GM23248 (cell line): ENCODE data around the gene ZFP69. TPM values are rescaled to one million over a fixed set of nuclear protein-coding genes. Genes with fewer than 3 reads are reported as not detected.

ENCODE experiments used
- DNase-seq: peaks from one replicate; pipeline ENCODE4 v3.0.0-alpha.2; 2015
- H2AFZ ChIP-seq: fragments of 200-600 bp; sonication (generic); 2 replicates; pipeline ENCODE4 v1.6.1; 2016; ENCODE audit warnings: antibody characterized with exemption
- H3F3A ChIP-seq: fragments of 200-600 bp; sonication (generic); 2 replicates; pipeline ENCODE4 v1.6.1; 2016; ENCODE audit warnings: mild to moderate bottlenecking, antibody characterized with exemption, mixed run types; ENCODE audit not compliant: insufficient read depth
- H3K27ac ChIP-seq: fragments of 200-600 bp; sonication (generic); 2 replicates; pipeline ENCODE4 v1.5.1; 2016; ENCODE audit warnings: mild to moderate bottlenecking
- H3K27me3 ChIP-seq: fragments of 200-600 bp; sonication (generic); replicated peaks from 2 replicates; pipeline ENCODE4 v1.6.1; 2016; ENCODE audit warnings: mild to moderate bottlenecking; ENCODE audit not compliant: insufficient read depth
- H3K36me3 ChIP-seq: fragments of 200-600 bp; sonication (generic); 2 replicates; pipeline ENCODE4 v1.6.1; 2016; ENCODE audit warnings: low read depth, mild to moderate bottlenecking
- H3K4me1 ChIP-seq: fragments of 200-600 bp; sonication (generic); 2 replicates; pipeline ENCODE4 v1.6.1; 2016; ENCODE audit warnings: mild to moderate bottlenecking; ENCODE audit not compliant: insufficient read depth
- H3K4me2 ChIP-seq: fragments of 200-600 bp; sonication (generic); one replicate; pipeline ENCODE4 v1.6.1; 2016; ENCODE audit warnings: mild to moderate bottlenecking; ENCODE audit not compliant: unreplicated experiment
- H3K4me3 ChIP-seq: fragments of 200-600 bp; sonication (generic); 2 replicates; pipeline ENCODE4 v1.5.1; 2016; ENCODE audit warnings: mild to moderate bottlenecking
- H3K79me2 ChIP-seq: fragments of 200-600 bp; sonication (generic); 2 replicates; pipeline ENCODE4 v1.6.1; 2016; ENCODE audit warnings: mild to moderate bottlenecking; ENCODE audit not compliant: insufficient read depth
- H3K9ac ChIP-seq: fragments of 200-600 bp; sonication (generic); 2 replicates; pipeline ENCODE4 v1.6.1; 2016; ENCODE audit warnings: mild to moderate bottlenecking
- H3K9me2 ChIP-seq: fragments of 200-600 bp; sonication (generic); 2 replicates; pipeline ENCODE4 v1.6.1; 2016; ENCODE audit warnings: mixed run types, mild to moderate bottlenecking, moderate library complexity; ENCODE audit not compliant: insufficient read depth
- H3K9me3 ChIP-seq: fragments of 200-600 bp; sonication (generic); one replicate; pipeline ENCODE4 v1.6.1; 2017; ENCODE audit warnings: low read depth
- H4K20me1 ChIP-seq: fragments of 200-600 bp; sonication (generic); 2 replicates; pipeline ENCODE4 v1.6.0; 2016; ENCODE audit not compliant: insufficient read depth
- EZH2 ChIP-seq: fragments of 200-600 bp; sonication (generic); IDR thresholded peaks from 2 replicates; pipeline ENCODE4 v1.6.1; 2018; ENCODE audit warnings: antibody characterized with exemption, mild to moderate bottlenecking; ENCODE audit not compliant: insufficient read depth, poor library complexity, severe bottlenecking
- EZH2phosphoT487 ChIP-seq: fragments of 200-600 bp; sonication (generic); IDR thresholded peaks from 2 replicates; pipeline ENCODE4 v1.6.1; 2018; ENCODE audit warnings: antibody characterized with exemption, moderate library complexity, mild to moderate bottlenecking, low read depth; ENCODE audit not compliant: insufficient read depth
- WGBS, 2 experiments: methylation state at CpG; one replicate each; pipeline ENCODE4 v1.1.6; 2015 to 2017; ENCODE audit warnings: low lambda C conversion rate in 2 of 2, low coverage in 1 of 2; ENCODE audit errors: missing lambda C conversion rate in 2 of 2; 5-methylcytosine and 5-hydroxymethylcytosine counted together
- in situ Hi-C: fragments of 300-500 bp; cut with MboI; formaldehyde crosslinking; loops from 2 replicates; pipeline ENCODE4 v1.15.0; 2020
- polyA plus RNA-seq: library from polyadenylated mRNA; unstranded; fragments of >200 nt; fragmentation: Nextera tagmentation; extraction: Ambion mirVana; gene quantifications from 2 replicates; pipeline ENCODE4 v1.2.1, GENCODE V29; 2016
- total RNA-seq: library from RNA; depleted of rRNA; stranded (reverse); fragments of >200 nt; shearing (Covaris generic); gene quantifications from 2 replicates; pipeline ENCODE4 v1.2.3, GENCODE V29; 2014

Gene ZFP69
- total and polyA plus RNA-seq, 2 experiments from 2014 or later = 1.9 to 3.8 TPM

DNA sequence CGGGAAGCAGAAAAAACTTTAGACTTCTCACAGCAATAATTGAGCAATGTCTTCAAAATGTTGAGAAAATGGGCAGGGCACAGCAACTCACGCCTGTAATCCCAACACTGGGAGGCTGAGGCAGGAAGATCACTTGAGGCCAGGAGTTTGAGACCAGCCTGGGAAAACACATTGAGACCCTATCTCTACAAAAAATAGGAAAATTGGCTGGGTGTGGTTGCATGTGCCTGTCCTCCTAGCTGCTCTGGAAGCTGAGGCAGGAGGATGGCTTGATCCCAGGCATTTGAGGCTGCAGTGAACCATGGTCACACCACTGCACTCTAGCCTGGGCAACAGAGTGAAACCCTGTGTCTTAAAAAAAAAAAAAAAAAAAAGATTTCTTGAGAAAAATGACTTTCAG, 7.8 kb upstream of the ZFP69 start:
- DNase-seq = no peak
- no peaks in the 10 kb centered on the region for H3K9me2 ChIP-seq
- no peaks in the 10 kb centered on the region for H4K20me1 ChIP-seq
- peaks cover 22% of the 10 kb centered on the region for H3K9me3 ChIP-seq
- H3F3A ChIP-seq = no peaks in the 10 kb centered on the region
- H3K27me3 ChIP-seq = no peaks in the 10 kb centered on the region
- in situ Hi-C loops = no loop called here
- H3K27ac ChIP-seq = no peak overlapping the region
- WGBS, 2 experiments = 64 to 78% methylated on average over 2 of the region's 2 CpGs
- no peak overlapping the region for H3K4me3 ChIP-seq
- no peaks in the 10 kb centered on the region for H3K79me2 ChIP-seq
- no peaks in the 10 kb centered on the region for H3K4me1 ChIP-seq
- no peak overlapping the region for H2AFZ ChIP-seq
- H3K4me2 ChIP-seq = no peak overlapping the region
- H3K9ac ChIP-seq = no peak overlapping the region
- H3K36me3 ChIP-seq = peaks cover 31% of the 10 kb centered on the region
- TF ChIP-seq EZH2phosphoT487 (no peak), EZH2 (no peak)

- Histone ChIP-seq H3K27ac (no peak overlapping the region), H3K4me1 (peaks cover 4% of the 10 kb centered on the region; the same call in 1 of the 2 replicates), H3K27me3 (no peaks in the 10 kb centered on the region), H3K4me3 (no peak overlapping the region), H3K79me2 (no peaks in the 10 kb centered on the region), H2AFZ (no peak overlapping the region), H3K9ac (no peak overlapping the region), H3K9me3 (peaks cover 4% of the 10 kb centered on the region), H3K36me3 (no peaks in the 10 kb centered on the region), H3K4me2 (no peak overlapping the region), H3F3A (0 out of 2 replicates have a peak, but pooled peaks cover 6% of the 10 kb centered on the region), H3K9me2 (no peaks in the 10 kb centered on the region), H4K20me1 (no peaks in the 10 kb centered on the region)
- 75 to 78% methylated on average over 2 of the region's 2 CpGs for WGBS, 2 experiments
- in situ Hi-C loops = no loop called here
- TF ChIP-seq EZH2 (no peak), EZH2phosphoT487 (no peak)
- no peak for DNase-seq
Measured at GRCh38 chr1:40475268-40475667, 1.8 kb upstream of the ZFP69 start.

GRCh38 chr1:40477678-40478053, 576 bp downstream of the ZFP69 start:
- Histone ChIP-seq H3K9me3 (no peaks in the 10 kb centered on the region), H3K4me2 (peak overlapping the region; percentile 92), H3K9me2 (no peaks in the 10 kb centered on the region), H3K4me3 (peak overlapping the region; percentile 79), H4K20me1 (no peaks in the 10 kb centered on the region), H2AFZ (peak overlapping the region; percentile 93), H3F3A (0 out of 2 replicates have a peak, but pooled peaks cover 6% of the 10 kb centered on the region), H3K9ac (peak overlapping the region; percentile 79), H3K27me3 (no peaks in the 10 kb centered on the region), H3K79me2 (no peaks in the 10 kb centered on the region), H3K4me1 (peaks cover 4% of the 10 kb centered on the region; the same call in 1 of the 2 replicates), H3K36me3 (peaks cover 8% of the 10 kb centered on the region; the same call in 1 of the 2 replicates), H3K27ac (no peak overlapping the region)
- in situ Hi-C loops = no loop called here
- WGBS, 2 experiments = 1 to 3% methylated on average over 17 of the region's 17 CpGs
- no peak for TF ChIP-seq EZH2phosphoT487
- no peak for TF ChIP-seq EZH2
- peak; percentile 54 for DNase-seq

DNA sequence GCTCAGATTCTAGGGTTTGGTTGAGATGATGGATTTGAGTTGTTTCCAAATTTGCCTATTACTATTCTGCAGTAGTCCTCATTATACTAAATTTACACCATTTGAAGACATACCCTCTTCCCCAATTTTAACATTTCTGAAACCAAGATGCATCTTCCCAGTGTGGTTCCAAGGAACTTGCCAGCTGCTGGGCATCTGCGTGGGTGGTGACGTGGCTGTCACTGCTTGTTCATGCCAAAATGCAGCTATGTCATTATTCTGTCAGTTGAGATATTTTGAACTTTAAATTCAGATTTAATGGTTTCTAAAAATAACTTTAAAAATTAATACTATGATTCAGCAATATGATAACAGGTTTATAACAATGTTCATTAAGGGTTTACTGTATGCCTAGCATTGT, 1.2 kb downstream of the ZFP69 start:
- Histone ChIP-seq H2AFZ (peak overlapping the region; percentile 93), H3K27ac (no peak overlapping the region), H3K79me2 (no peaks in the 10 kb centered on the region), H3F3A (0 out of 2 replicates have a peak, but pooled peaks cover 6% of the 10 kb centered on the region), H3K4me2 (peak overlapping the region; percentile 92), H3K9me3 (no peaks in the 10 kb centered on the region), H3K36me3 (peaks cover 14% of the 10 kb centered on the region; the same call in 1 of the 2 replicates), H3K4me1 (peaks cover 4% of the 10 kb centered on the region; the same call in 1 of the 2 replicates), H3K9me2 (no peaks in the 10 kb centered on the region), H3K4me3 (peak overlapping the region; percentile 79), H3K9ac (peak overlapping the region; percentile 79; the same call in 1 of the 2 replicates), H3K27me3 (no peaks in the 10 kb centered on the region), H4K20me1 (no peaks in the 10 kb centered on the region)
- in situ Hi-C loops = no loop called here
- WGBS, 2 experiments = 2 to 5% methylated on average over 2 of the region's 2 CpGs
- no peak for TF ChIP-seq EZH2phosphoT487
- no peak for TF ChIP-seq EZH2
- DNase-seq = peak; percentile 42
